Natural killer cell treated with Interleukin-12 subunit alpha and Interleukin-12 subunit beta and Interleukin-15 and Interleukin-18, amount 100 ng/mL, for 72 hours (primary cell): Measurements from ENCODE around the gene PIGP. TPM values are rescaled to one million over a fixed set of nuclear protein-coding genes. Genes with fewer than 3 reads are reported as not detected.

Source experiments
- ATAC-seq, 2 donors: fragments of 150-1000 bp; cut with Tn5 transposase in 1 of 2; sonication (Bioruptor Pico), chemical (Tn5 transposase) in 1 of 2; 2 replicates each; pipeline ENCODE4 v1.10.0; 2021
- DNase-seq: peaks from one replicate; pipeline ENCODE4 v3.0.0; 2022; ENCODE audit warnings: low spot score
- H3K27ac Mint-ChIP-seq, 2 donors: 1 replicate in 1 of 2; 2 replicates in 1 of 2; pipeline ENCODE4 v1.8.0; 2022; ENCODE audit warnings: mixed read lengths in 2 of 2, mild to moderate bottlenecking in 1 of 2, moderate library complexity in 1 of 2
- H3K27me3 Mint-ChIP-seq, 2 donors: 1 replicate in 1 of 2; 2 replicates in 1 of 2; pipeline ENCODE4 v1.8.0; 2022; ENCODE audit warnings: mixed read lengths in 2 of 2
- H3K36me3 Mint-ChIP-seq: one replicate; pipeline ENCODE4 v1.8.0; 2022; ENCODE audit warnings: mixed read lengths
- H3K4me1 Mint-ChIP-seq, 2 donors: 1 replicate in 1 of 2; 2 replicates in 1 of 2; pipeline ENCODE4 v1.8.0; 2022; ENCODE audit warnings: low read depth in 2 of 2, mixed read lengths in 2 of 2, mild to moderate bottlenecking in 1 of 2
- H3K4me3 Mint-ChIP-seq: one replicate; pipeline ENCODE4 v1.8.0; 2022; ENCODE audit warnings: mixed read lengths
- H3K9me3 Mint-ChIP-seq: 2 replicates; pipeline ENCODE4 v1.8.0; 2022; ENCODE audit warnings: mixed read lengths
- total RNA-seq, 2 donors: library from RNA; stranded (reverse); gene quantifications; one replicate each; pipeline ENCODE4 v1.2.3, GENCODE V29; 2022

Gene PIGP
- total RNA-seq, 2 donors from 2014 or later: 11.2 to 15.9 TPM

GRCh38 chr21:37088186-37088735 is 15.4 kb upstream of the PIGP start:
- H3K27ac Mint-ChIP-seq: no peak overlapping the region

GRCh38 chr21:37087188-37087587 is 14.3 kb upstream of the PIGP start:
- Mint-ChIP-seq H3K9me3 (no peaks in the 10 kb centered on the region), H3K36me3 (no peaks in the 10 kb centered on the region), H3K27ac (no peak overlapping the region), H3K27me3 (no peaks in the 10 kb centered on the region), H3K4me1 (peaks cover 7 to 16% of the 10 kb centered on the region in 2 donors), H3K4me3 (no peak overlapping the region)
- ATAC-seq: no peak
- DNase-seq: no peak

More at GRCh38 chr21:37088186-37088735, 15.4 kb upstream of the PIGP start:
- no peak for DNase-seq
- no peaks in the 10 kb centered on the region for H3K9me3 Mint-ChIP-seq
- H3K4me3 Mint-ChIP-seq: no peak overlapping the region
- ATAC-seq: no peak
- no peaks in the 10 kb centered on the region for H3K36me3 Mint-ChIP-seq
- H3K4me1 Mint-ChIP-seq: peaks cover 2 to 10% of the 10 kb centered on the region in 2 donors
- no peaks in the 10 kb centered on the region for H3K27me3 Mint-ChIP-seq

GRCh38 chr21:37085726-37086125 is 12.9 kb upstream of the PIGP start:
- H3K27ac Mint-ChIP-seq: no peak overlapping the region
- no peak overlapping the region for H3K4me3 Mint-ChIP-seq
- DNase-seq (no peak), ATAC-seq (no peak)
- no peaks in the 10 kb centered on the region for H3K9me3 Mint-ChIP-seq
- no peaks in the 10 kb centered on the region for H3K36me3 Mint-ChIP-seq
- H3K27me3 Mint-ChIP-seq: no peaks in the 10 kb centered on the region
- H3K4me1 Mint-ChIP-seq: peaks cover 7 to 16% of the 10 kb centered on the region in 2 donors

GRCh38 chr21:37082856-37083528 is 10.1 kb upstream of the PIGP start:
- peaks cover 12 to 24% of the 10 kb centered on the region in 2 donors for H3K4me1 Mint-ChIP-seq
- ATAC-seq: no peak
- H3K27ac Mint-ChIP-seq: no peak overlapping the region
- DNase-seq: no peak
- H3K36me3 Mint-ChIP-seq: no peaks in the 10 kb centered on the region
- H3K4me3 Mint-ChIP-seq: no peak overlapping the region
- H3K27me3 Mint-ChIP-seq: no peaks in the 10 kb centered on the region
- H3K9me3 Mint-ChIP-seq: no peaks in the 10 kb centered on the region

GRCh38 chr21:37082375-37082774 is 9.5 kb upstream of the PIGP start:
- DNase-seq (no peak), ATAC-seq (no peak)
- H3K27ac Mint-ChIP-seq: no peak overlapping the region
- H3K4me1 Mint-ChIP-seq: peaks cover 12 to 24% of the 10 kb centered on the region in 2 donors
- H3K4me3 Mint-ChIP-seq: no peak overlapping the region
- no peaks in the 10 kb centered on the region for H3K27me3 Mint-ChIP-seq
- H3K9me3 Mint-ChIP-seq: no peaks in the 10 kb centered on the region
- no peaks in the 10 kb centered on the region for H3K36me3 Mint-ChIP-seq

- DNase-seq (no peak), ATAC-seq (no peak)
- Mint-ChIP-seq H3K4me1 (peaks cover 21 to 32% of the 10 kb centered on the region in 2 donors), H3K27ac (peak overlapping the region in 1 of 2 donors; percentile 6), H3K4me3 (no peak overlapping the region), H3K36me3 (no peaks in the 10 kb centered on the region), H3K9me3 (no peaks in the 10 kb centered on the region), H3K27me3 (no peaks in the 10 kb centered on the region)
Measured at GRCh38 chr21:37079211-37079824, 6.4 kb upstream of the PIGP start.

- Mint-ChIP-seq H3K4me3 (no peak overlapping the region), H3K9me3 (no peaks in the 10 kb centered on the region), H3K27ac (no peak overlapping the region), H3K4me1 (peaks cover 21 to 26% of the 10 kb centered on the region in 2 donors), H3K36me3 (no peaks in the 10 kb centered on the region), H3K27me3 (no peaks in the 10 kb centered on the region)
- ATAC-seq (no peak), DNase-seq (no peak)
Measured at GRCh38 chr21:37077403-37077802, 4.5 kb upstream of the PIGP start.

- H3K27ac Mint-ChIP-seq: no peak overlapping the region
- H3K9me3 Mint-ChIP-seq: no peaks in the 10 kb centered on the region
- peaks cover 1% of the 10 kb centered on the region for H3K36me3 Mint-ChIP-seq
- ATAC-seq (no peak), DNase-seq (no peak)
- H3K27me3 Mint-ChIP-seq: no peaks in the 10 kb centered on the region
- H3K4me3 Mint-ChIP-seq: no peak overlapping the region
- peaks cover 29 to 37% of the 10 kb centered on the region in 2 donors for H3K4me1 Mint-ChIP-seq
Measured at GRCh38 chr21:37076087-37076850, 3.4 kb upstream of the PIGP start.

GRCh38 chr21:37075214-37075770 is 2.4 kb upstream of the PIGP start:
- no peak for DNase-seq
- no peaks in the 10 kb centered on the region for H3K27me3 Mint-ChIP-seq
- H3K4me3 Mint-ChIP-seq: peak overlapping the region; percentile 99
- H3K36me3 Mint-ChIP-seq: peaks cover 5% of the 10 kb centered on the region
- H3K9me3 Mint-ChIP-seq: no peaks in the 10 kb centered on the region
- ATAC-seq: no peak
- H3K27ac Mint-ChIP-seq: no peak overlapping the region
- H3K4me1 Mint-ChIP-seq: peaks cover 35 to 44% of the 10 kb centered on the region in 2 donors

- ATAC-seq (no peak), DNase-seq (no peak)
- Mint-ChIP-seq H3K27me3 (no peaks in the 10 kb centered on the region), H3K4me3 (peak overlapping the region; percentile 99), H3K36me3 (peaks cover 11% of the 10 kb centered on the region), H3K9me3 (no peaks in the 10 kb centered on the region), H3K27ac (peak overlapping the region; percentile 78 to 83), H3K4me1 (peaks cover 35 to 50% of the 10 kb centered on the region in 2 donors)
Measured at GRCh38 chr21:37074546-37074945, 1.7 kb upstream of the PIGP start.

- H3K27me3 Mint-ChIP-seq: no peaks in the 10 kb centered on the region
- peaks cover 34 to 47% of the 10 kb centered on the region in 2 donors for H3K4me1 Mint-ChIP-seq
- H3K9me3 Mint-ChIP-seq: no peaks in the 10 kb centered on the region
- DNase-seq: no peak
- H3K27ac Mint-ChIP-seq: peak overlapping the region; percentile 78 to 83
- peaks cover 11% of the 10 kb centered on the region for H3K36me3 Mint-ChIP-seq
- H3K4me3 Mint-ChIP-seq: peak overlapping the region; percentile 99
- no peak for ATAC-seq
Measured at GRCh38 chr21:37074197-37074510, 1.3 kb upstream of the PIGP start.

- Mint-ChIP-seq H3K4me3 (peak overlapping the region; percentile 99), H3K4me1 (peaks cover 32 to 42% of the 10 kb centered on the region in 2 donors), H3K27ac (peak overlapping the region; percentile 78 to 83), H3K27me3 (no peaks in the 10 kb centered on the region), H3K36me3 (peaks cover 11% of the 10 kb centered on the region), H3K9me3 (no peaks in the 10 kb centered on the region)
- peak; percentile 54 to 62 for ATAC-seq
- no peak for DNase-seq
Measured at GRCh38 chr21:37073417-37074196, 736 bp upstream of the PIGP start.
